Testis (tissue), 2 donors: Measurements from ENCODE around the gene HGD.

Source experiments
- CTCF ChIP-seq, 3 experiments: fragments of 450-650 bp in 2 of 3; fragments of 200-600 bp in 1 of 3; sonication (generic) in 1 of 3; IDR thresholded peaks; one replicate each; pipeline ENCODE4 v1.5.1; 2016 to 2019; ENCODE audit warnings: antibody characterized with exemption in 3 of 3, mild to moderate bottlenecking in 2 of 3, moderate library complexity in 1 of 3
- POLR2A ChIP-seq: fragments of 450-650 bp; IDR thresholded peaks from one replicate; pipeline ENCODE4 v1.6.1; 2017; ENCODE audit warnings: antibody characterized with exemption, mild to moderate bottlenecking, moderate library complexity

GRCh38 chr3:120726791-120727190, 44.8 kb upstream of the HGD start:
- no peak for TF ChIP-seq CTCF (IDR thresholded peaks at IDR 0.05)
- TF ChIP-seq POLR2A = no peak
